Sigmoid colon (tissue), 7 donors: ENCODE data around the gene CLSTN2. TPM values are rescaled to one million over a fixed set of nuclear protein-coding genes. Genes with fewer than 3 reads are reported as not detected.

Source experiments
- DNase-seq: peaks from one replicate; pipeline ENCODE4 v3.0.0-alpha.2; 2019
- H3K27ac ChIP-seq, 4 donors: fragments of 200-600 bp; sonication (generic); one replicate each; pipeline ENCODE4 v1.5.1; 2016 to 2019; ENCODE audit warnings: mild to moderate bottlenecking in 1 of 4
- H3K27me3 ChIP-seq, 3 donors: fragments of 200-600 bp; sonication (generic); one replicate each; pipeline ENCODE4 v1.5.1; 2019; ENCODE audit warnings: mild to moderate bottlenecking in 1 of 3
- H3K36me3 ChIP-seq, 4 donors: fragments of 200-600 bp; sonication (generic); one replicate each; pipeline ENCODE4 v1.5.1; 2016 to 2019
- H3K4me1 ChIP-seq, 4 donors: fragments of 200-600 bp; sonication (generic); one replicate each; pipeline ENCODE4 v1.5.1; 2017 to 2019
- H3K4me3 ChIP-seq, 4 donors: fragments of 200-600 bp; sonication (generic); one replicate each; pipeline ENCODE4 v1.5.1; 2017 to 2019; ENCODE audit warnings: mild to moderate bottlenecking in 2 of 4, moderate library complexity in 1 of 4
- H3K9me3 ChIP-seq, 4 donors: fragments of 200-600 bp in 3 of 4; sonication (generic) in 3 of 4; one replicate each; pipeline versions ENCODE4 v1.5.1 to v1.6.1; 2013 to 2019
- EP300 ChIP-seq, 4 donors: sonication (generic); formaldehyde crosslinking; IDR thresholded peaks; one replicate each; pipeline ENCODE4 v1.6.1; 2017; ENCODE audit warnings: antibody characterized with exemption in 4 of 4
- POLR2A ChIP-seq, 2 donors: fragments of 450-650 bp; IDR thresholded peaks; one replicate each; pipeline ENCODE4 v1.6.1; 2016; ENCODE audit warnings: antibody characterized with exemption in 2 of 2, mild to moderate bottlenecking in 2 of 2, moderate library complexity in 2 of 2
- POLR2AphosphoS5 ChIP-seq, 4 donors: sonication (generic); formaldehyde crosslinking; IDR thresholded peaks; one replicate each; pipeline ENCODE4 v1.6.1; 2017; ENCODE audit warnings: antibody characterized with exemption in 4 of 4
- WGBS, 2 donors: extraction: QIAGEN DNeasy Blood & Tissue Kit; methylation state at CpG; one replicate each; pipeline ENCODE4 v1.1.7; 2013; 5-methylcytosine and 5-hydroxymethylcytosine counted together
- intact Hi-C: fragments of 100-400 bp; cut with DNase I; formaldehyde crosslinking; loops from one replicate; pipeline ENCODE4 v1.15.1; 2023
- polyA plus RNA-seq, 3 donors: library from polyadenylated mRNA; stranded (reverse); fragments of 200-250 nt; gene quantifications; one replicate each; pipeline ENCODE4 v1.2.3, GENCODE V29; 2013
- total RNA-seq, 4 donors: library from RNA; depleted of rRNA; stranded (reverse); fragments of >200 nt; gene quantifications; one replicate each; pipeline ENCODE4 v1.1.0, GENCODE V29; 2016
- TF ChIP-seq, protein P1 (sequence below), 4 experiments: fragments of 450-650 bp in 3 of 4; fragments of 200-600 bp in 1 of 4; IDR thresholded peaks; one replicate each; pipeline ENCODE4 v1.5.1; 2016 to 2019; ENCODE audit warnings: antibody characterized with exemption in 4 of 4, mild to moderate bottlenecking in 3 of 4, moderate library complexity in 2 of 4
- donor health status: healthy with polysubstance abuse.
- donor health status: Bipolar disorder and iron deficiency.
- donor health status: healthy.

The CLSTN2 gene
- total and polyA plus RNA-seq, 7 donors: 0.23 to 8.3 (median 2.7) TPM

DNA sequence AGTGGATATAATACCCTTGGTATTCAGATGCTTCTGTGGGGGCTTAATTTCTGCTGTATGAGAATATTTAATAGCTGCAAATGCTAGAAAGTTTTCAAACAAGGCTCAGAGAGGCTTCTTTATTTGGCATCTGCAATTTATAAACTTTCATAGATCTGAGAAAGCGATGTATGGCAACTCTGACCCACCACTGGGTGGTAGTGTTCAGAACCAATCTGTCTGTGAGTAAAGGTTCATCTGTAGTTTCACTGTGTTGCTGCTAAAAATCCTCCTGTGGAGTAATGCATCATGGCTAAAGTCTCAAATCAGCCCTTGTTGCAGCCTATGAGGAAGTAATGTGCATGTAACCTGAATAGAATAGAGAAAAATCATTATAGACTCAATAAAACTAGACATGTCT, 47.4 kb downstream of the CLSTN2 start:
- H3K9me3 ChIP-seq: no peaks in the 10 kb centered on the region
- TF ChIP-seq, protein P1, sequence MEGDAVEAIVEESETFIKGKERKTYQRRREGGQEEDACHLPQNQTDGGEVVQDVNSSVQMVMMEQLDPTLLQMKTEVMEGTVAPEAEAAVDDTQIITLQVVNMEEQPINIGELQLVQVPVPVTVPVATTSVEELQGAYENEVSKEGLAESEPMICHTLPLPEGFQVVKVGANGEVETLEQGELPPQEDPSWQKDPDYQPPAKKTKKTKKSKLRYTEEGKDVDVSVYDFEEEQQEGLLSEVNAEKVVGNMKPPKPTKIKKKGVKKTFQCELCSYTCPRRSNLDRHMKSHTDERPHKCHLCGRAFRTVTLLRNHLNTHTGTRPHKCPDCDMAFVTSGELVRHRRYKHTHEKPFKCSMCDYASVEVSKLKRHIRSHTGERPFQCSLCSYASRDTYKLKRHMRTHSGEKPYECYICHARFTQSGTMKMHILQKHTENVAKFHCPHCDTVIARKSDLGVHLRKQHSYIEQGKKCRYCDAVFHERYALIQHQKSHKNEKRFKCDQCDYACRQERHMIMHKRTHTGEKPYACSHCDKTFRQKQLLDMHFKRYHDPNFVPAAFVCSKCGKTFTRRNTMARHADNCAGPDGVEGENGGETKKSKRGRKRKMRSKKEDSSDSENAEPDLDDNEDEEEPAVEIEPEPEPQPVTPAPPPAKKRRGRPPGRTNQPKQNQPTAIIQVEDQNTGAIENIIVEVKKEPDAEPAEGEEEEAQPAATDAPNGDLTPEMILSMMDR (IDR thresholded peaks at IDR 0.05): peak in 1 of 4 experiments; percentile 13
- TF ChIP-seq EP300 (IDR thresholded peaks at IDR 0.05): no peak
- WGBS, 2 donors: 61 to 82% methylated on average over 1 of the region's 1 CpG

DNA sequence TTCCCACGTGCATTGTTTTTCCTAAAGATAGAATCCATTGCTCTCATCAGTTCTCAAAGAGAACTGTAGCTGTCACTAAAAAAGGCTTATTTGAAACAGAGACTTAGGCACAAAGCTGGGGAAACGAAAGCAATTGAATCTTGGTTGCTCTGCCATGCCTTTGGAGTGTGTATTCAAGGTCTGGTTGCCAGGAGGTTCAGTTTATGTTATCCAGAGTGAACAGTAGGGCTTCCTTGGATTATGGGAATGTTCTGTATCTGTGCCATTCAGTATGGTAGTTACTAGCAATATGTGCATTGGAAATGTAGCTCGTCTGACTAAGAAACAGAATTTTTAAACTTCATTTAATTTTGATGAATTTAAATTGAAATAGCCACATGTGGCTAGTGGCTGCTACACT, 50.6 kb downstream of the CLSTN2 start:
- DNase-seq: no peak
- 66 to 67% methylated on average over 3 of the region's 3 CpGs for WGBS, 2 donors
- intact Hi-C loops: no loop called here
- TF ChIP-seq, protein P1 (IDR thresholded peaks at IDR 0.05): no peak
- no peak for TF ChIP-seq EP300 (IDR thresholded peaks at IDR 0.05)
- H3K36me3 ChIP-seq: no peaks in the 10 kb centered on the region
- no peak overlapping the region for H3K4me3 ChIP-seq
- no peaks in the 10 kb centered on the region for H3K4me1 ChIP-seq
- no peaks in the 10 kb centered on the region for H3K27me3 ChIP-seq
- no peak overlapping the region for H3K27ac ChIP-seq
- no peaks in the 10 kb centered on the region for H3K9me3 ChIP-seq

More for the DNA sequence above, 47.4 kb downstream of the CLSTN2 start:
- intact Hi-C loops: no loop called here
- Histone ChIP-seq H3K27ac (no peak overlapping the region), H3K4me3 (no peak overlapping the region), H3K36me3 (no peaks in the 10 kb centered on the region), H3K27me3 (no peaks in the 10 kb centered on the region), H3K4me1 (no peaks in the 10 kb centered on the region)
- no peak for DNase-seq

DNA sequence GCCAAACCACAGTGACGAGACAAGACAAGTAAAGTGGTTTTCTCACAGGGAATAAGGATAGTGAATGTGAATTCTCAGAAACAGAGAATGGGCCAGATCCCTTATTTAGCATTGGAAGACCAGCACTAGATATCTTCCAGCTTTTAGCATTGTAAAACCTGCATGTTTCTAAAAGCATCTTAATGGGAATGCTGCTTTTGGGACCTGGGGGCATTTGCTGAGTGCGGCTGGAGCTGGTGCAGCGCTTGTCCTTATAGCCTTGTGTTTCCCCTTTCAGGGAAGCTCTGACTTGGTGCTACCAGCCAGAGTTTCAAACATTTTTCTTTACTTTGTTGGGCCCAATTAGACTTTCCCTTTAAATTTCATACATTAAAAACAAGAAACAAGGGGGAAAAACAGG, 52.9 kb downstream of the CLSTN2 start:
- Histone ChIP-seq H3K4me1 (no peaks in the 10 kb centered on the region), H3K4me3 (no peak overlapping the region), H3K27me3 (no peaks in the 10 kb centered on the region), H3K27ac (no peak overlapping the region), H3K36me3 (no peaks in the 10 kb centered on the region), H3K9me3 (no peaks in the 10 kb centered on the region)
- TF ChIP-seq POLR2A (IDR thresholded peaks at IDR 0.05): no peak
- no peak for TF ChIP-seq EP300 (IDR thresholded peaks at IDR 0.05)
- TF ChIP-seq POLR2AphosphoS5 (IDR thresholded peaks at IDR 0.05): no peak
- TF ChIP-seq, protein P1 (IDR thresholded peaks at IDR 0.05): no peak
- DNase-seq: no peak
- 92 to 95% methylated on average over 3 of the region's 3 CpGs for WGBS, 2 donors
- intact Hi-C loops: no loop called here

DNA sequence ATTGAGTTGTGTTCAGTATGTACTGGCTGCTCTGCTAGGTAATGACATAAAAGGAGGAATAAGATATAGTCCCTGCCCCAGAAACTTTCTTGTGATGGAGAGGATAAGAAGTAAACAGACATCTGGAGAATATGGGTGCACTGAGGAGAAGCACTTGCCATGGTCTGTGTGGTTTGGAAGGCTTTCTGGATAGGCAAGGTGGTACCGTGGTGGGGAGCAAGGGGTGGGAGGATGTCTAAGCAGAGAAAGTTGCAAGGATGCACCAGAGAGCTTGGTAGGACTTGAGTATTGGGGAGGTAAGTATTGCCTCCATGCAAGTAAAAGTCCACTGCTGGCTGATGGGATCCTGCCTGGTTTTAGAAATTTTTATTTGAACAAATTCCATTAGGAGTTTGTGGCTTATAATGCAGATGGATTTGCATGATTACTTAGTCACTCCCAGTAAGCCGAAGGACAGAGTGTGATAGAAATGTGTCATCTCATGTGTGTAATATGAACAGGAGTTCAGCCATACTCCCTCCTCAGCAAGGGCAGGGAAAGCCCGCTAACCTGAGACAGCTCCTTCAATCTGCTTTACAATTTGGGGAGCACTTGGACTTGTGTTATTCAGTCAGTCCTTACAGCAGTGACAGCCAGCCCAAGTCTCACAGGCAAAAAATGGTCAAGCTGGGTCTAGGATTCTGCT, 53.6 kb downstream of the CLSTN2 start:
- Histone ChIP-seq H3K4me3 (no peak overlapping the region), H3K4me1 (no peaks in the 10 kb centered on the region), H3K9me3 (no peaks in the 10 kb centered on the region), H3K27ac (no peak overlapping the region), H3K36me3 (no peaks in the 10 kb centered on the region), H3K27me3 (no peaks in the 10 kb centered on the region)
- intact Hi-C loops: no loop called here
- DNase-seq: no peak
- TF ChIP-seq EP300 (IDR thresholded peaks at IDR 0.05) (no peak), POLR2A (IDR thresholded peaks at IDR 0.05) (no peak), POLR2AphosphoS5 (IDR thresholded peaks at IDR 0.05) (no peak)
- TF ChIP-seq, protein P1 (IDR thresholded peaks at IDR 0.05): no peak
- WGBS, 2 donors: 86 to 88% methylated on average over 3 of the region's 3 CpGs

DNA sequence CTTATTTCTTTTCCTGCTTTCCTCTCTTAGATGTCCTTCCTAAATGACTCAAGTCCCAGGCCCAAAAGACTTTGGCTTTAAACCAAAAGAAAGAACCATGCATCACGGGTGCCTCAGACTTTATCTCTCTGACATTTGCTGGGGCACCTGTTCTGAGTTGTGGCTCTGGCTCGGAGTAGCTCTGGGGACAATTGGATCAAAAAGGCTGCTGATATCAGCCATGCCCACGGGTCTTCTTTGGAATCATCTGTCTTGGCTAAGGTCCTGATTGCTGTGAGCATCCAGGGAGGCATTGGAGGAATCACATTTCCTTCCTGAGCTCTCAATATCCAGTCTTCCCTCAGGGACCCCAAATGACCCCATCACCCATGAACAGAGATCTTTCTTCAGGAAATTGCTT, 59.9 kb downstream of the CLSTN2 start:
- no peak for DNase-seq
- 51 to 66% methylated on average over 3 of the region's 3 CpGs for WGBS, 2 donors

More for the DNA sequence above, 59.9 kb downstream of the CLSTN2 start:
- no peaks in the 10 kb centered on the region for H3K4me1 ChIP-seq
- no peaks in the 10 kb centered on the region for H3K36me3 ChIP-seq
- intact Hi-C loops: no loop called here
- H3K9me3 ChIP-seq: no peaks in the 10 kb centered on the region
- no peak for TF ChIP-seq POLR2AphosphoS5 (IDR thresholded peaks at IDR 0.05)
- no peak overlapping the region for H3K27ac ChIP-seq
- no peak overlapping the region for H3K4me3 ChIP-seq
- no peaks in the 10 kb centered on the region for H3K27me3 ChIP-seq
